Caco-2 (cell line): ENCODE results near the gene PDE4D. TPM values are rescaled to one million over a fixed set of nuclear protein-coding genes. Genes with fewer than 3 reads are reported as not detected.

Source experiments
- BruUV-seq: library from RNA; stranded (reverse); fragments of 400-500 nt; replicated peaks from 2 replicates; lab custom pipeline; 2021; lab: Mats Ljungman, UMichigan
- CTCF ChIA-PET: fragments of 300-600 bp; sonication (Branson Sonifier 250); formaldehyde crosslinking; loops from one replicate; lab custom pipeline; 2022; ENCODE audit warnings: antibody characterized with exemption; lab: Charles Lee
- POLR2A ChIA-PET: fragments of 300-600 bp; sonication (Branson Sonifier 250); formaldehyde crosslinking; loops from one replicate; lab custom pipeline; 2022; ENCODE audit warnings: antibody characterized with exemption; lab: Charles Lee
- DNase-seq, 2 experiments: peaks; one replicate each; pipeline versions ENCODE4 v3.0.0 to v3.0.0-alpha.2; 2020 to 2022
- H3K27me3 ChIP-seq: replicated peaks from 2 replicates; pipeline ENCODE4 v1.6.0; 2011; ENCODE audit warnings: low read length; ENCODE audit not compliant: control insufficient read depth, insufficient read depth
- H3K36me3 ChIP-seq: 2 replicates; pipeline ENCODE4 v1.5.1; 2011; ENCODE audit warnings: low read length; ENCODE audit not compliant: control insufficient read depth, insufficient read depth
- H3K4me1 ChIP-seq: fragments of 250-450 bp; sonication (Bioruptor Pico); 2 replicates; pipeline ENCODE4 v1.5.1; 2020; ENCODE audit warnings: mild to moderate bottlenecking
- H3K4me3 ChIP-seq: 2 replicates; pipeline ENCODE4 v1.5.1; 2011; ENCODE audit warnings: low read depth, mild to moderate bottlenecking, control low read depth, low read length
- H3K9me3 ChIP-seq: fragments of 250-450 bp; sonication (Bioruptor Pico); 2 replicates; pipeline ENCODE4 v1.5.1; 2020; ENCODE audit warnings: mild to moderate bottlenecking, moderate library complexity
- H3K27ac Mint-ChIP-seq: one replicate; pipeline ENCODE4 v1.8.0; 2022; ENCODE audit warnings: mixed read lengths; ENCODE audit not compliant: unreplicated experiment
- H3K27me3 Mint-ChIP-seq: one replicate; pipeline ENCODE4 v1.8.0; 2022; ENCODE audit warnings: mixed read lengths; ENCODE audit not compliant: insufficient read depth, unreplicated experiment
- H3K36me3 Mint-ChIP-seq: one replicate; pipeline ENCODE4 v1.8.0; 2022; ENCODE audit warnings: mild to moderate bottlenecking, mixed read lengths; ENCODE audit not compliant: insufficient read depth, unreplicated experiment
- H3K4me1 Mint-ChIP-seq: one replicate; pipeline ENCODE4 v1.8.0; 2022; ENCODE audit warnings: low read depth, mixed read lengths; ENCODE audit not compliant: unreplicated experiment
- H3K4me3 Mint-ChIP-seq: one replicate; pipeline ENCODE4 v1.8.0; 2022; ENCODE audit warnings: mild to moderate bottlenecking, moderate library complexity, mixed read lengths; ENCODE audit not compliant: unreplicated experiment
- H3K9me3 Mint-ChIP-seq: one replicate; pipeline ENCODE4 v1.8.0; 2022; ENCODE audit warnings: mixed read lengths; ENCODE audit not compliant: unreplicated experiment
- intact Hi-C: fragments of 100-400 bp; cut with micrococcal nuclease; formaldehyde crosslinking; loops from one replicate; pipeline ENCODE4 v1.10.0; 2022; ENCODE audit not compliant: unreplicated experiment
- total RNA-seq: library from RNA; stranded (reverse); gene quantifications from 2 replicates; pipeline ENCODE4 v1.2.3, GENCODE V29; 2022
- TF ChIP-seq, protein P1 (sequence below), 2 experiments: fragments of 200-600 bp in 1 of 2; IDR thresholded peaks; 1 replicate in 1 of 2; 2 replicates in 1 of 2; pipeline versions ENCODE4 v1.5.1 to v1.8.0; 2011 to 2022; ENCODE audit warnings: antibody characterized with exemption in 1 of 2, control low read depth in 1 of 2, inconsistent platforms in 1 of 2, low read depth in 1 of 2, low read length in 1 of 2, mild to moderate bottlenecking in 1 of 2, moderate library complexity in 1 of 2; ENCODE audit not compliant: insufficient read depth in 1 of 2, severe bottlenecking in 1 of 2, unreplicated experiment in 1 of 2

Gene PDE4D
- total RNA-seq, 1 experiment from 2014 or later = 89.8 TPM

GRCh38 chr5:58950224-58950623 lies 943.3 kb downstream of the PDE4D start:
- ChIA-PET CTCF (no interaction called here), POLR2A (no interaction called here)
- no peaks in the 10 kb centered on the region for H3K27me3 ChIP-seq
- H3K4me3 ChIP-seq = no peak overlapping the region
- no peaks in the 10 kb centered on the region for H3K4me1 ChIP-seq
- BruUV-seq = no TSS peak
- TF ChIP-seq, protein P1, sequence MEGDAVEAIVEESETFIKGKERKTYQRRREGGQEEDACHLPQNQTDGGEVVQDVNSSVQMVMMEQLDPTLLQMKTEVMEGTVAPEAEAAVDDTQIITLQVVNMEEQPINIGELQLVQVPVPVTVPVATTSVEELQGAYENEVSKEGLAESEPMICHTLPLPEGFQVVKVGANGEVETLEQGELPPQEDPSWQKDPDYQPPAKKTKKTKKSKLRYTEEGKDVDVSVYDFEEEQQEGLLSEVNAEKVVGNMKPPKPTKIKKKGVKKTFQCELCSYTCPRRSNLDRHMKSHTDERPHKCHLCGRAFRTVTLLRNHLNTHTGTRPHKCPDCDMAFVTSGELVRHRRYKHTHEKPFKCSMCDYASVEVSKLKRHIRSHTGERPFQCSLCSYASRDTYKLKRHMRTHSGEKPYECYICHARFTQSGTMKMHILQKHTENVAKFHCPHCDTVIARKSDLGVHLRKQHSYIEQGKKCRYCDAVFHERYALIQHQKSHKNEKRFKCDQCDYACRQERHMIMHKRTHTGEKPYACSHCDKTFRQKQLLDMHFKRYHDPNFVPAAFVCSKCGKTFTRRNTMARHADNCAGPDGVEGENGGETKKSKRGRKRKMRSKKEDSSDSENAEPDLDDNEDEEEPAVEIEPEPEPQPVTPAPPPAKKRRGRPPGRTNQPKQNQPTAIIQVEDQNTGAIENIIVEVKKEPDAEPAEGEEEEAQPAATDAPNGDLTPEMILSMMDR (IDR thresholded peaks at IDR 0.05; ENCODE audit: insufficient read depth in 1 of 2, low read depth in 1 of 2, low read length in 1 of 2, severe bottlenecking in 1 of 2, unreplicated experiment in 1 of 2) = no peak
- Mint-ChIP-seq H3K27ac (no peak overlapping the region), H3K4me3 (no peak overlapping the region), H3K36me3 (no peaks in the 10 kb centered on the region), H3K27me3 (no peaks in the 10 kb centered on the region), H3K9me3 (no peaks in the 10 kb centered on the region), H3K4me1 (no peaks in the 10 kb centered on the region)
- intact Hi-C loops = no loop called here
- no peaks in the 10 kb centered on the region for H3K9me3 ChIP-seq
- DNase-seq = no peak
- no peaks in the 10 kb centered on the region for H3K36me3 ChIP-seq

- Histone ChIP-seq H3K4me1 (peaks cover 4% of the 10 kb centered on the region; the same call in 1 of the 2 replicates), H3K27me3 (no peaks in the 10 kb centered on the region), H3K36me3 (no peaks in the 10 kb centered on the region), H3K4me3 (no peak overlapping the region), H3K9me3 (peaks cover 4% of the 10 kb centered on the region; the same call in 1 of the 2 replicates)
- intact Hi-C loops = no loop called here
- Mint-ChIP-seq H3K27ac (no peak overlapping the region), H3K36me3 (no peaks in the 10 kb centered on the region), H3K4me1 (no peaks in the 10 kb centered on the region), H3K9me3 (no peaks in the 10 kb centered on the region), H3K27me3 (no peaks in the 10 kb centered on the region), H3K4me3 (no peak overlapping the region)
- TF ChIP-seq, protein P1 (IDR thresholded peaks at IDR 0.05; ENCODE audit: insufficient read depth in 1 of 2, low read depth in 1 of 2, low read length in 1 of 2, severe bottlenecking in 1 of 2, unreplicated experiment in 1 of 2) = no peak
- BruUV-seq = no TSS peak
- ChIA-PET CTCF (no interaction called here), POLR2A (no interaction called here)
- no peak for DNase-seq
Measured at GRCh38 chr5:58946230-58946629, 947.3 kb downstream of the PDE4D start.

GRCh38 chr5:58944221-58944620 lies 949.3 kb downstream of the PDE4D start:
- ChIA-PET CTCF (interaction anchor here (0.6 kb wide), 1 partner anchor 16 kb away, joined by 3 read pairs; no protein-coding TSS in a partner anchor), POLR2A (interaction anchor here (0.6 kb wide), 1 partner anchor 25 kb away, joined by 3 read pairs; no protein-coding TSS in a partner anchor)
- H3K27me3 ChIP-seq = no peaks in the 10 kb centered on the region
- Mint-ChIP-seq H3K36me3 (no peaks in the 10 kb centered on the region), H3K27me3 (no peaks in the 10 kb centered on the region), H3K9me3 (peaks cover 10% of the 10 kb centered on the region), H3K27ac (no peak overlapping the region), H3K4me3 (no peak overlapping the region), H3K4me1 (no peaks in the 10 kb centered on the region)
- intact Hi-C loops = no loop called here
- H3K36me3 ChIP-seq = no peaks in the 10 kb centered on the region
- no peak overlapping the region for H3K4me3 ChIP-seq
- no TSS peak for BruUV-seq
- TF ChIP-seq, protein P1 (IDR thresholded peaks at IDR 0.05; ENCODE audit: insufficient read depth in 1 of 2, low read depth in 1 of 2, low read length in 1 of 2, severe bottlenecking in 1 of 2, unreplicated experiment in 1 of 2) = no peak
- H3K4me1 ChIP-seq = peaks cover 4% of the 10 kb centered on the region; the same call in 1 of the 2 replicates
- peaks cover 4% of the 10 kb centered on the region; the same call in 1 of the 2 replicates for H3K9me3 ChIP-seq
- DNase-seq = no peak
